ENCODE results near the gene XPNPEP2. TPM values are rescaled to one million over a fixed set of nuclear protein-coding genes. Genes with fewer than 3 reads are reported as not detected.

XPNPEP2 gene
- total and polyA plus RNA-seq, 9 of the 15 experiments (the other 6 are each of a cell fraction or from before 2014, with no cell fraction given): 0.03 to 0.19 (median 0.09) TPM; not detected in 5

DNA sequence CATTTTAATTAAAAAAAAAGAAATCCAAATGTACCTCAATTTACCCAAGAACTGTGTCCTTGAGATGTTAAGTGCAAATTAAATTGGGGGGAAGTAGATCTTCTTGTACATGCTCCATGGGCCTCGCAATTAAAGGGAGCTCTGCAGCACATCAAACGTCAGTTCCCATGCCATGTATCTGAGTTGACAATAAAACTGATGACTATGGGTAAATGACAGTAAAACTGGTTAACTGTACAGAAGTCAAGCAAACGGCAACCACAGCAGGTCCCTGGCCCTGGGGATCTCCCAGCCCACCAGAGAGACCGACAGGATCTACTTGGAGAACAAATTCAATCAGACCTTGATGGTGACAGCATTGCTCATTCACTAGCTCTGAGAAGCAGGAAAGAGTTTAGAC is 32.8 kb upstream of the XPNPEP2 start:
- Histone ChIP-seq H3K4me2 (ENCODE audit: insufficient read depth, low read length) (no peak overlapping the region), H3K4me3 (no peak overlapping the region), H4K20me1 (replicated peaks; ENCODE audit: control insufficient read depth, insufficient read depth, low read length) (no peaks in the 10 kb centered on the region), H3K27me3 (ENCODE audit: control insufficient read depth in 2 of 2, insufficient read depth in 2 of 2, low read length in 2 of 2) (peaks cover 0 to 20% of the 10 kb centered on the region in 2 experiments; a peak in 2 of 5 replicates), H3K27ac (ENCODE audit: extremely low read depth, low read depth, low read length) (no peak overlapping the region), H3K79me2 (ENCODE audit: control insufficient read depth, insufficient read depth, low read length) (no peaks in the 10 kb centered on the region), H3K9me3 (replicated peaks; ENCODE audit: control insufficient read depth, insufficient read depth, low read depth, low read length) (no peaks in the 10 kb centered on the region), H2AFZ (ENCODE audit: low read depth, low read length) (no peak overlapping the region), H3K36me3 (ENCODE audit: control insufficient read depth, insufficient read depth, low read length) (no peaks in the 10 kb centered on the region), H3K9ac (ENCODE audit: insufficient read depth in 1 of 2, low read depth in 2 of 2, low read length in 2 of 2) (no peak overlapping the region), H3K4me1 (replicated peaks in 1 of 2; ENCODE audit: control insufficient read depth in 2 of 2, insufficient read depth in 2 of 2, low read length in 2 of 2) (no peaks in the 10 kb centered on the region), H3K9me1 (ENCODE audit: control insufficient read depth, insufficient read depth, low read length) (no peaks in the 10 kb centered on the region)
- 3% methylated on average over 3 of the region's 4 CpGs for WGBS (ENCODE audit: insufficient coverage, low coverage, missing lambda C conversion rate)
- DNase-seq (ENCODE audit: extremely low read depth in 1 of 4, low spot score in 3 of 4) (no peak), FAIRE-seq (no peak), ATAC-seq (no peak)
- CTCF ChIA-PET (ENCODE audit: low intra/inter-chr PET ratio): no interaction called here
- no TSS peak for BruUV-seq (replicated peaks)
- in situ Hi-C loops (cut with MboI): no loop called here
- TF ChIP-seq MCM5 (IDR thresholded peaks at IDR 0.05; ENCODE audit: low read depth): no peak
- TF ChIP-seq, protein P1, sequence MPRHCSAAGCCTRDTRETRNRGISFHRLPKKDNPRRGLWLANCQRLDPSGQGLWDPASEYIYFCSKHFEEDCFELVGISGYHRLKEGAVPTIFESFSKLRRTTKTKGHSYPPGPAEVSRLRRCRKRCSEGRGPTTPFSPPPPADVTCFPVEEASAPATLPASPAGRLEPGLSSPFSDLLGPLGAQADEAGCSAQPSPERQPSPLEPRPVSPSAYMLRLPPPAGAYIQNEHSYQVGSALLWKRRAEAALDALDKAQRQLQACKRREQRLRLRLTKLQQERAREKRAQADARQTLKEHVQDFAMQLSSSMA (CRISPR knock-in tag; IDR thresholded peaks at IDR 0.05): no peak
- TF ChIP-seq ZNF316 (IDR thresholded peaks at IDR 0.05): peak; percentile 25; the same call in 1 of the 2 replicates
- 0 out of 2 replicates have a peak, but pooled peaks have one; percentile 8 for TF ChIP-seq C11orf30 (IDR thresholded peaks at IDR 0.05; ENCODE audit: low read depth)
- POLR2A ChIA-PET: no interaction called here
- intact Hi-C loops (cut with micrococcal nuclease): no loop called here

DNA sequence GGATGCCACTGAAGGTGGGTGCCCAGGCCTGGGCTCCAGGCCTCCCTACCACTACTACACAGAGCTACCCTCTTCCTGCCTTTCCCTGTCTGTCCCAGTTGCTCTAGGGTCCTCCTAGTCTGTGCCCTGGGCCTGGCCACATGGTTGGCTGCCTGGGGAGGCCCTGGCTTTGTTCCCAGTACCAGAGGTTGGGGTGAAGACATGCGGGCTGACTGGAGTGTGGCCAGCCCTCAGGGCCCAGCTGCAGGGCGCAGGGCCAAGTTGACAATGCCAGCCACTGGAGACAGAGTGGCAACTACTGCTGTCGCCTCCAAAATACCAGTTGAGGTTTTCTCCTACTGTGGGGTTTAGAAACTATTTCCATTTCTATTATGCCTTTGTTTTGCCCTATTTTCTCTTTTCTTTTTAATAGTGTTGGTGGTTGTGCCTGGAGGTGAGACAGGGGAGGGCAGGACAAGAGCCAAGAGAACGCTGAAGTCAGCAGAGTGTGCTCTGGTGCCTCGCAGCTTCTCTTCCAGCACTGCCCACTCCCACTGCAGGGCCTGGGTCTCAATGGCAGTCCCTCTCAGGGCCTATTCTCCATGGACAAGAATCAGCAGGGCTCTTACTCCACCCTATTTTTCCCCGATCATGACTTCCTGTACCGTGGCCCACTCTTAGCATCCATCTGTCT is 32.2 kb upstream of the XPNPEP2 start:
- 0% methylated on average over 6 of the region's 7 CpGs for WGBS (ENCODE audit: insufficient coverage, low coverage, missing lambda C conversion rate)
- in situ Hi-C loops (cut with MboI): no loop called here
- CTCF ChIA-PET (ENCODE audit: low intra/inter-chr PET ratio): no interaction called here
- ATAC-seq (no peak), FAIRE-seq (no peak), DNase-seq (ENCODE audit: extremely low read depth in 1 of 4, low spot score in 3 of 4) (no peak)
- H3K9ac ChIP-seq (ENCODE audit: insufficient read depth in 1 of 2, low read depth in 2 of 2, low read length in 2 of 2): no peak overlapping the region
- BruUV-seq (replicated peaks): no TSS peak
- intact Hi-C loops (cut with micrococcal nuclease): no loop called here
- no peak overlapping the region for H3K4me3 ChIP-seq
- no peaks in the 10 kb centered on the region for H3K36me3 ChIP-seq (ENCODE audit: control insufficient read depth, insufficient read depth, low read length)
- H3K79me2 ChIP-seq (ENCODE audit: control insufficient read depth, insufficient read depth, low read length): no peaks in the 10 kb centered on the region
- no peak overlapping the region for H2AFZ ChIP-seq (ENCODE audit: low read depth, low read length)
- no peaks in the 10 kb centered on the region for H3K4me1 ChIP-seq (replicated peaks in 1 of 2; ENCODE audit: control insufficient read depth in 2 of 2, insufficient read depth in 2 of 2, low read length in 2 of 2)
- H3K9me3 ChIP-seq (replicated peaks; ENCODE audit: control insufficient read depth, insufficient read depth, low read depth, low read length): no peaks in the 10 kb centered on the region
- H4K20me1 ChIP-seq (replicated peaks; ENCODE audit: control insufficient read depth, insufficient read depth, low read length): no peaks in the 10 kb centered on the region
- POLR2A ChIA-PET: no interaction called here
- H3K27ac ChIP-seq (ENCODE audit: extremely low read depth, low read depth, low read length): no peak overlapping the region
- H3K4me2 ChIP-seq (ENCODE audit: insufficient read depth, low read length): no peak overlapping the region
- peaks cover 0 to 15% of the 10 kb centered on the region in 2 experiments; a peak in 2 of 5 replicates for H3K27me3 ChIP-seq (ENCODE audit: control insufficient read depth in 2 of 2, insufficient read depth in 2 of 2, low read length in 2 of 2)
- H3K9me1 ChIP-seq (ENCODE audit: control insufficient read depth, insufficient read depth, low read length): no peaks in the 10 kb centered on the region
- TF ChIP-seq ASH1L (IDR thresholded peaks at IDR 0.05; ENCODE audit: borderline replicate concordance, low read depth, partially characterized antibody) (no peak), MXI1 (IDR thresholded peaks at IDR 0.05; ENCODE audit: low read depth, low read length) (no peak)
- TF ChIP-seq, protein P2, sequence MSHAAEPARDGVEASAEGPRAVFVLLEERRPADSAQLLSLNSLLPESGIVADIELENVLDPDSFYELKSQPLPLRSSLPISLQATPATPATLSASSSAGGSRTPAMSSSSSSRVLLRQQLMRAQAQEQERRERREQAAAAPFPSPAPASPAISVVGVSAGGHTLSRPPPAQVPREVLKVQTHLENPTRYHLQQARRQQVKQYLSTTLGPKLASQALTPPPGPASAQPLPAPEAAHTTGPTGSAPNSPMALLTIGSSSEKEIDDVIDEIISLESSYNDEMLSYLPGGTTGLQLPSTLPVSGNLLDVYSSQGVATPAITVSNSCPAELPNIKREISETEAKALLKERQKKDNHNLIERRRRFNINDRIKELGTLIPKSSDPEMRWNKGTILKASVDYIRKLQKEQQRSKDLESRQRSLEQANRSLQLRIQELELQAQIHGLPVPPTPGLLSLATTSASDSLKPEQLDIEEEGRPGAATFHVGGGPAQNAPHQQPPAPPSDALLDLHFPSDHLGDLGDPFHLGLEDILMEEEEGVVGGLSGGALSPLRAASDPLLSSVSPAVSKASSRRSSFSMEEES (CRISPR knock-in tag; IDR thresholded peaks at IDR 0.05): no peak
- TF ChIP-seq, protein P3, sequence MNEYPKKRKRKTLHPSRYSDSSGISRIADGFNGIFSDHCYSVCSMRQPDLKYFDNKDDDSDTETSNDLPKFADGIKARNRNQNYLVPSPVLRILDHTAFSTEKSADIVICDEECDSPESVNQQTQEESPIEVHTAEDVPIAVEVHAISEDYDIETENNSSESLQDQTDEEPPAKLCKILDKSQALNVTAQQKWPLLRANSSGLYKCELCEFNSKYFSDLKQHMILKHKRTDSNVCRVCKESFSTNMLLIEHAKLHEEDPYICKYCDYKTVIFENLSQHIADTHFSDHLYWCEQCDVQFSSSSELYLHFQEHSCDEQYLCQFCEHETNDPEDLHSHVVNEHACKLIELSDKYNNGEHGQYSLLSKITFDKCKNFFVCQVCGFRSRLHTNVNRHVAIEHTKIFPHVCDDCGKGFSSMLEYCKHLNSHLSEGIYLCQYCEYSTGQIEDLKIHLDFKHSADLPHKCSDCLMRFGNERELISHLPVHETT (CRISPR knock-in tag; conservative IDR thresholded peaks at IDR 0.05 in 1 of 2, IDR thresholded peaks at IDR 0.05 in 1 of 2): no peak
- TF ChIP-seq, protein P4, sequence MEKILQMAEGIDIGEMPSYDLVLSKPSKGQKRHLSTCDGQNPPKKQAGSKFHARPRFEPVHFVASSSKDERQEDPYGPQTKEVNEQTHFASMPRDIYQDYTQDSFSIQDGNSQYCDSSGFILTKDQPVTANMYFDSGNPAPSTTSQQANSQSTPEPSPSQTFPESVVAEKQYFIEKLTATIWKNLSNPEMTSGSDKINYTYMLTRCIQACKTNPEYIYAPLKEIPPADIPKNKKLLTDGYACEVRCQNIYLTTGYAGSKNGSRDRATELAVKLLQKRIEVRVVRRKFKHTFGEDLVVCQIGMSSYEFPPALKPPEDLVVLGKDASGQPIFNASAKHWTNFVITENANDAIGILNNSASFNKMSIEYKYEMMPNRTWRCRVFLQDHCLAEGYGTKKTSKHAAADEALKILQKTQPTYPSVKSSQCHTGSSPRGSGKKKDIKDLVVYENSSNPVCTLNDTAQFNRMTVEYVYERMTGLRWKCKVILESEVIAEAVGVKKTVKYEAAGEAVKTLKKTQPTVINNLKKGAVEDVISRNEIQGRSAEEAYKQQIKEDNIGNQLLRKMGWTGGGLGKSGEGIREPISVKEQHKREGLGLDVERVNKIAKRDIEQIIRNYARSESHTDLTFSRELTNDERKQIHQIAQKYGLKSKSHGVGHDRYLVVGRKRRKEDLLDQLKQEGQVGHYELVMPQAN (IDR thresholded peaks at IDR 0.05; ENCODE audit: borderline replicate concordance): no peak

Measured in K562 (cell line).